HG03520 (cell line): ENCODE measurements around the gene PLA2R1.

ENCODE experiments used
- ATAC-seq: cut with Tn5 transposase; IDR thresholded peaks from one replicate; pipeline ENCODE4 v1.9.1; 2021; ENCODE audit warnings: mild to moderate bottlenecking, moderate library complexity; ENCODE audit not compliant: unreplicated experiment

PLA2R1 gene

GRCh38 chr2:159938395-159938794, 124.0 kb downstream of the PLA2R1 start:
- ATAC-seq: no peak

- no peak for ATAC-seq
Measured at GRCh38 chr2:159936471-159936870, 125.9 kb downstream of the PLA2R1 start.

- ATAC-seq: peak; percentile 84
Measured at GRCh38 chr2:159933727-159934049, 128.7 kb downstream of the PLA2R1 start.

- ATAC-seq: peak; percentile 37
Measured at GRCh38 chr2:159933040-159933726, 129.2 kb downstream of the PLA2R1 start.

- ATAC-seq: no peak
Measured at GRCh38 chr2:159926695-159927094, 135.7 kb downstream of the PLA2R1 start.

- no peak for ATAC-seq
Measured at GRCh38 chr2:159925975-159926374, 136.4 kb downstream of the PLA2R1 start.

- peak; percentile 74 for ATAC-seq
Measured at GRCh38 chr2:159922563-159922962, 139.9 kb downstream of the PLA2R1 start.

GRCh38 chr2:159921752-159922404, 140.5 kb downstream of the PLA2R1 start:
- peak; percentile 88 for ATAC-seq

GRCh38 chr2:159916511-159916910, 145.9 kb downstream of the PLA2R1 start:
- no peak for ATAC-seq

GRCh38 chr2:159913900-159914299, 148.5 kb downstream of the PLA2R1 start:
- no peak for ATAC-seq

GRCh38 chr2:159912580-159912979, 149.8 kb downstream of the PLA2R1 start:
- no peak for ATAC-seq

- ATAC-seq: no peak
Measured at GRCh38 chr2:159910951-159911350, 151.5 kb downstream of the PLA2R1 start.

GRCh38 chr2:159908623-159909022, 153.8 kb downstream of the PLA2R1 start:
- no peak for ATAC-seq

- ATAC-seq: no peak
Measured at GRCh38 chr2:159907909-159908308, 154.5 kb downstream of the PLA2R1 start.

GRCh38 chr2:159905926-159906714, 156.3 kb downstream of the PLA2R1 start:
- ATAC-seq: no peak

- peak; percentile 50 for ATAC-seq
Measured at GRCh38 chr2:159904959-159905305, 157.5 kb downstream of the PLA2R1 start.

GRCh38 chr2:159904127-159904958, 158.1 kb downstream of the PLA2R1 start, which contains the start of gene LY75:
LY75 (minus strand) TSS chr2:159904756.
- peak; percentile 79 for ATAC-seq

GRCh38 chr2:159903443-159904126, 158.8 kb downstream of the PLA2R1 start:
- no peak for ATAC-seq

GRCh38 chr2:159902722-159903121, 159.7 kb downstream of the PLA2R1 start:
- ATAC-seq: no peak

- ATAC-seq: no peak
Measured at GRCh38 chr2:159900343-159900742, 162.1 kb downstream of the PLA2R1 start.
